K562 (cell line): ENCODE results near the gene COL24A1. TPM values are rescaled to one million over a fixed set of nuclear protein-coding genes. Genes with fewer than 3 reads are reported as not detected.
A peak's percentile ranks its signal among the peaks of the same experiment; 100 is the strongest.

Experiments
- CCNT2 ChIP-seq: IDR thresholded peaks from 2 replicates; pipeline ENCODE4 v1.6.1; 2011; ENCODE audit warnings: borderline replicate concordance, low read depth, mild to moderate bottlenecking, moderate library complexity, mixed read lengths, low read length; ENCODE audit not compliant: insufficient read length; ENCODE audit errors: extremely low read depth
- ZNF124 ChIP-seq: sonication (generic); formaldehyde crosslinking; IDR thresholded peaks from 2 replicates; pipeline ENCODE4 v1.8.1; 2022; ENCODE audit warnings: missing genetic modification reagents
- ZNF408 ChIP-seq: fragments of 250-450 bp; sonication (Bioruptor Pico); IDR thresholded peaks from 2 replicates; pipeline ENCODE4 v1.4.0; 2020; ENCODE audit warnings: low read depth, mild to moderate bottlenecking, moderate library complexity
- polyA plus RNA-seq, 8 experiments: library from polyadenylated mRNA; depleted of rRNA in 4 of 8; stranded (reverse) in 5 of 8; unstranded in 3 of 8; fragments of >200 nt; fragmentation: Nextera tagmentation in 2 of 8; fragmentation: Illumina TruSeq in 1 of 8; extraction: Ambion mirVana in 2 of 8; extraction: Trizol in 1 of 8; gene quantifications; 2 replicates each; pipeline versions ENCODE4 v1.2.1 to v1.2.3, GENCODE V29; 2011 to 2014; ENCODE audit warnings: inconsistent platforms in 1 of 8, missing spikeins in 1 of 8
- total RNA-seq, 7 experiments: library from RNA; depleted of rRNA in 6 of 7; stranded (reverse); fragments of >200 nt in 6 of 7; fragmentation: Illumina TruSeq in 2 of 7; extraction: Trizol in 2 of 7; gene quantifications; 2 replicates each; pipeline versions ENCODE4 v1.2.1 to v1.2.3, GENCODE V29; 2011 to 2021; ENCODE audit warnings: low replicate concordance in 1 of 7
- TF ChIP-seq, protein P1 (sequence below): sonication (generic); formaldehyde crosslinking; IDR thresholded peaks from 2 replicates; pipeline ENCODE4 v1.8.1; 2022; ENCODE audit warnings: missing genetic modification reagents
- TF ChIP-seq, protein P2 (sequence below), 2 experiments: fragments of 450-650 bp; IDR thresholded peaks; 2 replicates each; pipeline ENCODE4 v1.6.1; 2016
- TF ChIP-seq, protein P3 (sequence below): sonication (generic); formaldehyde crosslinking; IDR thresholded peaks from 2 replicates; pipeline ENCODE4 v1.8.1; 2022; ENCODE audit warnings: missing genetic modification reagents
- TF ChIP-seq, protein P4 (sequence below): fragments of 250-450 bp; sonication (Bioruptor Pico); IDR thresholded peaks from 2 replicates; pipeline ENCODE4 v1.8.0; 2021; ENCODE audit warnings: mild to moderate bottlenecking, moderate library complexity
- TF ChIP-seq, protein P5 (sequence below): fragments of 200-600 bp; sonication (generic); IDR thresholded peaks from one replicate; pipeline ENCODE4 v1.6.1; 2012; ENCODE audit warnings: mild to moderate bottlenecking, low read depth, low read length, inconsistent platforms

The COL24A1 gene
- total and polyA plus RNA-seq, 9 of the 15 experiments (the other 6 are each of a cell fraction or from before 2014, with no cell fraction given), result 0.01 to 0.06 (median 0.03) TPM; not detected in 2

DNA sequence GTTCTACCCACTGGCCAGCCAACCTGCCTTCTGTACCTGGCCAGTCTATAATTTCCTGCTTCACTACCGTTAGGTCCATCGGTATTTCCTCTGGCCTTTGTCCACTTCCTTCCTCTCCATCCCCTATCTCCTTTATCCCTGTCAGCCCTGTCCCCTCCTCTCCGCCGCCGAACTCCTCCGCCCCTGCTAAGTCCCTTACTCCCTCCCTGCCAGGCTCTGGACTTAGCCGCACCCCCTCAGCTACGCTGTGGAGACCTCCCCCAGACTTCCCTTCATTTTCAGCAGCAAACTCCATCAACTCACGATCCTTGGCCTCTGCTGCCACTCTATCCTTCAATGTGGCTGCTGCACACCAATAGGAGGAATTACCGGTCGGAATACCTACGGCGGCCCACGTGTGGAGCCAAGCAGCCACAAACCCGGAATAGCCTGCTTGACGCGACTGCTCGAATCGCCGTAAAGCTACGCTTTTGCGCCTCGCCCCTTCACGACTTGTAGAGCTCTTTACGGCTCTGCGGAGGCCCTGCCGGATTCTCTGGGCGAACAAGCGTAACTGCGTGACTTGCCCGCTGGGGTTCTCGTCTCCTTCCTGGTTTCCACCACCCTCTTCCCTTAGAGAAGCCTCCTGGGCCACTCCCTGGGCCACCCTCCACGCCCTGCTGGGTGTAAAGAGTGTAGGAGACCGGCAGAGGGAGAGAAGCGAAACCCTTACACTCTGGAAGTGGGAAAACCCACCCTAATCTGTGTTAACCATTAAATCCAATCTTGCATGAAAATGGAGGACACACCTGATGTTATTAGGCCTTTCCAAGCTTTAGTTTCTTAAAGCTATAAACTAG, 448.4 kb downstream of the COL24A1 start, which contains the start of gene ZNHIT6 (continued):
- TF ChIP-seq, protein P1, sequence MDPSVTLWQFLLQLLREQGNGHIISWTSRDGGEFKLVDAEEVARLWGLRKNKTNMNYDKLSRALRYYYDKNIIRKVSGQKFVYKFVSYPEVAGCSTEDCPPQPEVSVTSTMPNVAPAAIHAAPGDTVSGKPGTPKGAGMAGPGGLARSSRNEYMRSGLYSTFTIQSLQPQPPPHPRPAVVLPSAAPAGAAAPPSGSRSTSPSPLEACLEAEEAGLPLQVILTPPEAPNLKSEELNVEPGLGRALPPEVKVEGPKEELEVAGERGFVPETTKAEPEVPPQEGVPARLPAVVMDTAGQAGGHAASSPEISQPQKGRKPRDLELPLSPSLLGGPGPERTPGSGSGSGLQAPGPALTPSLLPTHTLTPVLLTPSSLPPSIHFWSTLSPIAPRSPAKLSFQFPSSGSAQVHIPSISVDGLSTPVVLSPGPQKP (CRISPR knock-in tag), result no peak
- TF ChIP-seq ZNF124 (CRISPR knock-in tag), result no peak
- TF ChIP-seq, protein P2, sequence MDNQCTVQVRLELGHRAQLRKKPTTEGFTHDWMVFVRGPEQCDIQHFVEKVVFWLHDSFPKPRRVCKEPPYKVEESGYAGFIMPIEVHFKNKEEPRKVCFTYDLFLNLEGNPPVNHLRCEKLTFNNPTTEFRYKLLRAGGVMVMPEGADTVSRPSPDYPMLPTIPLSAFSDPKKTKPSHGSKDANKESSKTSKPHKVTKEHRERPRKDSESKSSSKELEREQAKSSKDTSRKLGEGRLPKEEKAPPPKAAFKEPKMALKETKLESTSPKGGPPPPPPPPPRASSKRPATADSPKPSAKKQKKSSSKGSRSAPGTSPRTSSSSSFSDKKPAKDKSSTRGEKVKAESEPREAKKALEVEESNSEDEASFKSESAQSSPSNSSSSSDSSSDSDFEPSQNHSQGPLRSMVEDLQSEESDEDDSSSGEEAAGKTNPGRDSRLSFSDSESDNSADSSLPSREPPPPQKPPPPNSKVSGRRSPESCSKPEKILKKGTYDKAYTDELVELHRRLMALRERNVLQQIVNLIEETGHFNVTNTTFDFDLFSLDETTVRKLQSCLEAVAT (IDR thresholded peaks at IDR 0.05), result peak in 1 of 2 experiments; percentile 47; a peak in 1 of 4 replicates
- TF ChIP-seq ZNF408 (CRISPR knock-in tag), result no peak
- no peak for TF ChIP-seq CCNT2
- TF ChIP-seq, protein P3, sequence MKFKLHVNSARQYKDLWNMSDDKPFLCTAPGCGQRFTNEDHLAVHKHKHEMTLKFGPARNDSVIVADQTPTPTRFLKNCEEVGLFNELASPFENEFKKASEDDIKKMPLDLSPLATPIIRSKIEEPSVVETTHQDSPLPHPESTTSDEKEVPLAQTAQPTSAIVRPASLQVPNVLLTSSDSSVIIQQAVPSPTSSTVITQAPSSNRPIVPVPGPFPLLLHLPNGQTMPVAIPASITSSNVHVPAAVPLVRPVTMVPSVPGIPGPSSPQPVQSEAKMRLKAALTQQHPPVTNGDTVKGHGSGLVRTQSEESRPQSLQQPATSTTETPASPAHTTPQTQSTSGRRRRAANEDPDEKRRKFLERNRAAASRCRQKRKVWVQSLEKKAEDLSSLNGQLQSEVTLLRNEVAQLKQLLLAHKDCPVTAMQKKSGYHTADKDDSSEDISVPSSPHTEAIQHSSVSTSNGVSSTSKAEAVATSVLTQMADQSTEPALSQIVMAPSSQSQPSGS (CRISPR knock-in tag), result no peak
- TF ChIP-seq, protein P4, sequence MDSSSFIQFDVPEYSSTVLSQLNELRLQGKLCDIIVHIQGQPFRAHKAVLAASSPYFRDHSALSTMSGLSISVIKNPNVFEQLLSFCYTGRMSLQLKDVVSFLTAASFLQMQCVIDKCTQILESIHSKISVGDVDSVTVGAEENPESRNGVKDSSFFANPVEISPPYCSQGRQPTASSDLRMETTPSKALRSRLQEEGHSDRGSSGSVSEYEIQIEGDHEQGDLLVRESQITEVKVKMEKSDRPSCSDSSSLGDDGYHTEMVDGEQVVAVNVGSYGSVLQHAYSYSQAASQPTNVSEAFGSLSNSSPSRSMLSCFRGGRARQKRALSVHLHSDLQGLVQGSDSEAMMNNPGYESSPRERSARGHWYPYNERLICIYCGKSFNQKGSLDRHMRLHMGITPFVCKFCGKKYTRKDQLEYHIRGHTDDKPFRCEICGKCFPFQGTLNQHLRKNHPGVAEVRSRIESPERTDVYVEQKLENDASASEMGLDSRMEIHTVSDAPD (CRISPR knock-in tag), result no peak
- TF ChIP-seq, protein P5, sequence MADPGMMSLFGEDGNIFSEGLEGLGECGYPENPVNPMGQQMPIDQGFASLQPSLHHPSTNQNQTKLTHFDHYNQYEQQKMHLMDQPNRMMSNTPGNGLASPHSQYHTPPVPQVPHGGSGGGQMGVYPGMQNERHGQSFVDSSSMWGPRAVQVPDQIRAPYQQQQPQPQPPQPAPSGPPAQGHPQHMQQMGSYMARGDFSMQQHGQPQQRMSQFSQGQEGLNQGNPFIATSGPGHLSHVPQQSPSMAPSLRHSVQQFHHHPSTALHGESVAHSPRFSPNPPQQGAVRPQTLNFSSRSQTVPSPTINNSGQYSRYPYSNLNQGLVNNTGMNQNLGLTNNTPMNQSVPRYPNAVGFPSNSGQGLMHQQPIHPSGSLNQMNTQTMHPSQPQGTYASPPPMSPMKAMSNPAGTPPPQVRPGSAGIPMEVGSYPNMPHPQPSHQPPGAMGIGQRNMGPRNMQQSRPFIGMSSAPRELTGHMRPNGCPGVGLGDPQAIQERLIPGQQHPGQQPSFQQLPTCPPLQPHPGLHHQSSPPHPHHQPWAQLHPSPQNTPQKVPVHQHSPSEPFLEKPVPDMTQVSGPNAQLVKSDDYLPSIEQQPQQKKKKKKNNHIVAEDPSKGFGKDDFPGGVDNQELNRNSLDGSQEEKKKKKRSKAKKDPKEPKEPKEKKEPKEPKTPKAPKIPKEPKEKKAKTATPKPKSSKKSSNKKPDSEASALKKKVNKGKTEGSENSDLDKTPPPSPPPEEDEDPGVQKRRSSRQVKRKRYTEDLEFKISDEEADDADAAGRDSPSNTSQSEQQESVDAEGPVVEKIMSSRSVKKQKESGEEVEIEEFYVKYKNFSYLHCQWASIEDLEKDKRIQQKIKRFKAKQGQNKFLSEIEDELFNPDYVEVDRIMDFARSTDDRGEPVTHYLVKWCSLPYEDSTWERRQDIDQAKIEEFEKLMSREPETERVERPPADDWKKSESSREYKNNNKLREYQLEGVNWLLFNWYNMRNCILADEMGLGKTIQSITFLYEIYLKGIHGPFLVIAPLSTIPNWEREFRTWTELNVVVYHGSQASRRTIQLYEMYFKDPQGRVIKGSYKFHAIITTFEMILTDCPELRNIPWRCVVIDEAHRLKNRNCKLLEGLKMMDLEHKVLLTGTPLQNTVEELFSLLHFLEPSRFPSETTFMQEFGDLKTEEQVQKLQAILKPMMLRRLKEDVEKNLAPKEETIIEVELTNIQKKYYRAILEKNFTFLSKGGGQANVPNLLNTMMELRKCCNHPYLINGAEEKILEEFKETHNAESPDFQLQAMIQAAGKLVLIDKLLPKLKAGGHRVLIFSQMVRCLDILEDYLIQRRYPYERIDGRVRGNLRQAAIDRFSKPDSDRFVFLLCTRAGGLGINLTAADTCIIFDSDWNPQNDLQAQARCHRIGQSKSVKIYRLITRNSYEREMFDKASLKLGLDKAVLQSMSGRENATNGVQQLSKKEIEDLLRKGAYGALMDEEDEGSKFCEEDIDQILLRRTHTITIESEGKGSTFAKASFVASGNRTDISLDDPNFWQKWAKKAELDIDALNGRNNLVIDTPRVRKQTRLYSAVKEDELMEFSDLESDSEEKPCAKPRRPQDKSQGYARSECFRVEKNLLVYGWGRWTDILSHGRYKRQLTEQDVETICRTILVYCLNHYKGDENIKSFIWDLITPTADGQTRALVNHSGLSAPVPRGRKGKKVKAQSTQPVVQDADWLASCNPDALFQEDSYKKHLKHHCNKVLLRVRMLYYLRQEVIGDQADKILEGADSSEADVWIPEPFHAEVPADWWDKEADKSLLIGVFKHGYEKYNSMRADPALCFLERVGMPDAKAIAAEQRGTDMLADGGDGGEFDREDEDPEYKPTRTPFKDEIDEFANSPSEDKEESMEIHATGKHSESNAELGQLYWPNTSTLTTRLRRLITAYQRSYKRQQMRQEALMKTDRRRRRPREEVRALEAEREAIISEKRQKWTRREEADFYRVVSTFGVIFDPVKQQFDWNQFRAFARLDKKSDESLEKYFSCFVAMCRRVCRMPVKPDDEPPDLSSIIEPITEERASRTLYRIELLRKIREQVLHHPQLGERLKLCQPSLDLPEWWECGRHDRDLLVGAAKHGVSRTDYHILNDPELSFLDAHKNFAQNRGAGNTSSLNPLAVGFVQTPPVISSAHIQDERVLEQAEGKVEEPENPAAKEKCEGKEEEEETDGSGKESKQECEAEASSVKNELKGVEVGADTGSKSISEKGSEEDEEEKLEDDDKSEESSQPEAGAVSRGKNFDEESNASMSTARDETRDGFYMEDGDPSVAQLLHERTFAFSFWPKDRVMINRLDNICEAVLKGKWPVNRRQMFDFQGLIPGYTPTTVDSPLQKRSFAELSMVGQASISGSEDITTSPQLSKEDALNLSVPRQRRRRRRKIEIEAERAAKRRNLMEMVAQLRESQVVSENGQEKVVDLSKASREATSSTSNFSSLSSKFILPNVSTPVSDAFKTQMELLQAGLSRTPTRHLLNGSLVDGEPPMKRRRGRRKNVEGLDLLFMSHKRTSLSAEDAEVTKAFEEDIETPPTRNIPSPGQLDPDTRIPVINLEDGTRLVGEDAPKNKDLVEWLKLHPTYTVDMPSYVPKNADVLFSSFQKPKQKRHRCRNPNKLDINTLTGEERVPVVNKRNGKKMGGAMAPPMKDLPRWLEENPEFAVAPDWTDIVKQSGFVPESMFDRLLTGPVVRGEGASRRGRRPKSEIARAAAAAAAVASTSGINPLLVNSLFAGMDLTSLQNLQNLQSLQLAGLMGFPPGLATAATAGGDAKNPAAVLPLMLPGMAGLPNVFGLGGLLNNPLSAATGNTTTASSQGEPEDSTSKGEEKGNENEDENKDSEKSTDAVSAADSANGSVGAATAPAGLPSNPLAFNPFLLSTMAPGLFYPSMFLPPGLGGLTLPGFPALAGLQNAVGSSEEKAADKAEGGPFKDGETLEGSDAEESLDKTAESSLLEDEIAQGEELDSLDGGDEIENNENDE, result no peak
